Fibroblast of pulmonary artery (primary cell): ENCODE measurements around the gene TSPAN31.

Experiments used
- DNase-seq: peaks from one replicate; pipeline ENCODE4 v3.0.0-alpha.2; 2010; ENCODE audit warnings: low read depth
- H3K4me3 ChIP-seq: replicated peaks from 2 replicates; pipeline ENCODE4 v1.5.1; 2011; ENCODE audit warnings: low read depth, mild to moderate bottlenecking, control low read depth, low read length, moderate library complexity
- TF ChIP-seq, protein P1 (sequence below): IDR thresholded peaks from 2 replicates; pipeline ENCODE4 v1.5.1; 2011; ENCODE audit warnings: mild to moderate bottlenecking, control low read depth, low read length, inconsistent platforms; ENCODE audit errors: missing control alignments

The TSPAN31 gene

DNA sequence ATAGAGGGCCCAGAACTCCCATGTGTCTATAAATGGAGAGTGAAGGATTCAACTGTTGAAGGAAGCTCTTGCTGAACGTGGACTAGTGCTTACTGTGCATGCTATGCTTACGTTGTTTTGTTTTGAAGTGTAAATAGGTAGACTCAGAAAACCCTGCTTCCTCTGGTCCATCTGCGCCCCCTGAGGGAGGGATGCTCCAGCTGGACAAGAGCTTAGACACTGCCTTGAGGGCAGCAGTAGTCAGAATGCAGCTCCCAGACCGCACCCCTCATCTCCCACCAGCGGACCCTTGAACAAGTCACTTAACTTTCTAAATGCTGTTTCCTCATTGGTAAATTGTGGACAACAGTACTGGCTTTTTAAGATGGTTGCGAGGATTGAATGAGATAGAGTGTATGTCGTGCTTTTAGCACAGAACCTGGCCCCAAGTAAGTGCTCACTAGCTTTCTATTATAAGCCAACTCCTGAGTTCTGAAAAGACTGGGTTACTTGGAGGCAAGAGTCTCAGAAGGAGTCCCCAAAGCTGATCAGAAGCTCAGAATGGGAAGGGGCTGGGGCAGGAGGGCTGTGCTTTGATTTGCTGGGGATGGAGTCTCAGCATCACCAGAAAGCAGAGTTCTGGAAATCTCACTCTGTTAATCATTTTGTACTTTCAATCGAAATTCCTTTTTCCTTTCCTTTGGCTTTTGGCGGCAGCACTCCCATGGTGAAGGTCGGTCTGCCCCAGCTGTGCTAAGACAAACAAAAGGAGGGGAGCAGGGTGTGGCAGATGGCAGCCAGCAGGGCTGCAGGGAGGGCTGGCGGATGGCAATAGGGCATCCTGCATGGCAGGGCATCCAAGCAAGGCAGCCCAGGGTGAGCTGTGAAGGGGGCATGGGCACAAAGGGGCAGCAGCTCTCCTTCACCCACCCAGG lies 21.9 kb upstream of the TSPAN31 start:
- TF ChIP-seq, protein P1, sequence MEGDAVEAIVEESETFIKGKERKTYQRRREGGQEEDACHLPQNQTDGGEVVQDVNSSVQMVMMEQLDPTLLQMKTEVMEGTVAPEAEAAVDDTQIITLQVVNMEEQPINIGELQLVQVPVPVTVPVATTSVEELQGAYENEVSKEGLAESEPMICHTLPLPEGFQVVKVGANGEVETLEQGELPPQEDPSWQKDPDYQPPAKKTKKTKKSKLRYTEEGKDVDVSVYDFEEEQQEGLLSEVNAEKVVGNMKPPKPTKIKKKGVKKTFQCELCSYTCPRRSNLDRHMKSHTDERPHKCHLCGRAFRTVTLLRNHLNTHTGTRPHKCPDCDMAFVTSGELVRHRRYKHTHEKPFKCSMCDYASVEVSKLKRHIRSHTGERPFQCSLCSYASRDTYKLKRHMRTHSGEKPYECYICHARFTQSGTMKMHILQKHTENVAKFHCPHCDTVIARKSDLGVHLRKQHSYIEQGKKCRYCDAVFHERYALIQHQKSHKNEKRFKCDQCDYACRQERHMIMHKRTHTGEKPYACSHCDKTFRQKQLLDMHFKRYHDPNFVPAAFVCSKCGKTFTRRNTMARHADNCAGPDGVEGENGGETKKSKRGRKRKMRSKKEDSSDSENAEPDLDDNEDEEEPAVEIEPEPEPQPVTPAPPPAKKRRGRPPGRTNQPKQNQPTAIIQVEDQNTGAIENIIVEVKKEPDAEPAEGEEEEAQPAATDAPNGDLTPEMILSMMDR: no peak
- no peak for DNase-seq
- H3K4me3 ChIP-seq: no peak overlapping the region

DNA sequence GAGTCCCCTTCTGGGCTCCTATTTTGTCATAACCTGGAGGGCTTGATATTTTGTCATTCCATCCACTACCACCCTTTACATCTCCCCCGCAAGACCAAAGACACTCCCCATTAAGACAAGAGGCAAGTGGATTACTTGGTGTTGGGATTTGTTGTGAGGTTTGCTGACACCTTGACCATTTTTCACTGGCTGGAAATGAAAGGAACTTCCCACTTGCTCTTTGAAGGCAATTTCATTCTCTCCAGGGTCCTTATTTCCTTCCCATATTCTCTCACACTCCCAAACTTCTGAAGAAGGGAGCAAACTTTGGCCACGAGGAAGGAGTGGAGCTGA lies 21.2 kb upstream of the TSPAN31 start:
- TF ChIP-seq, protein P1: no peak
- H3K4me3 ChIP-seq: no peak overlapping the region
- no peak for DNase-seq

DNA sequence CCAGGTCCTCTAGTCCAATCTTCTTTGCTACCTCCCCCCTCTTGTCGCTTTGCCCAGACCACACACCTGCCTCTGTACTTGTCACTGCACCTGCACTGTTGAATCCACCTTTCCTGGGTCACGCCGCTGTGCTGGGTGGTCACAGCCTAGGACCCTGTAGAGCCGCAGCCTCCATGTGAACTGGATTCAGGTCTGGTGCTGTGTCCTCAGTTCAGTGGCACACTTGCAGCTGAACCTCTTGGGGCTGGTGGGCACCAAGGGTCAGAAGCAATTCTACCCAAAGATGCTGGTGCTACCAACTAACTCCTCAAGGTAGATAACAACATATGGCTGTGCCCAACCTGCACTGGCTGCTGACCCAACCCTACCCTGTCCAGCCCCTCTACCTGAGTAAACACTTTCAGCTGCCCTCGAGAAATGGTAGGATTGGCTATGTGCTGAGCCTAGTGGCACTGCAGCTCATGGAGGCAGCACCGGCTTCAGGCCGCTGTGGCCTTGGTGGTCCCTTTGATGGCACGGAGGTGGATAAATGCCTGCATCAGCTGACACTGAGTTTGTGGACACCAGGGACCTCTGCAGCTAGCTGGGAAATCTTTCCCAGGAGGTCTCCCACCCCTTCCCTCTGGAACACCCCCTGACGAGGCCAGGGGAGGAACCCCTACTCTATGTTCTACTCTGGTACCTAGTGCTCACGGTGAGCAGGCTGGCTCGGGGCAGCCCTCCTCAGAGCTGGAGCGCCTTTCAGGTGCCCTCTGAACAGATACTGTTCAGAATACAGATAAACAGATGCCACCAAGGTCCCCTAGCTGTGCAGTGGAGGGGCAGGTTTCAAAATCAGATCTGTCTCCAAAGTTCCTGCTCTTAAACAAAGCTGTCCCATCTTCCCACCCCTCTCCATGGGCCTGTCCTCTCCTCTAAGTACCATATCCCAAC lies 20.6 kb upstream of the TSPAN31 start:
- no peak overlapping the region for H3K4me3 ChIP-seq
- DNase-seq: no peak
- TF ChIP-seq, protein P1: no peak

DNA sequence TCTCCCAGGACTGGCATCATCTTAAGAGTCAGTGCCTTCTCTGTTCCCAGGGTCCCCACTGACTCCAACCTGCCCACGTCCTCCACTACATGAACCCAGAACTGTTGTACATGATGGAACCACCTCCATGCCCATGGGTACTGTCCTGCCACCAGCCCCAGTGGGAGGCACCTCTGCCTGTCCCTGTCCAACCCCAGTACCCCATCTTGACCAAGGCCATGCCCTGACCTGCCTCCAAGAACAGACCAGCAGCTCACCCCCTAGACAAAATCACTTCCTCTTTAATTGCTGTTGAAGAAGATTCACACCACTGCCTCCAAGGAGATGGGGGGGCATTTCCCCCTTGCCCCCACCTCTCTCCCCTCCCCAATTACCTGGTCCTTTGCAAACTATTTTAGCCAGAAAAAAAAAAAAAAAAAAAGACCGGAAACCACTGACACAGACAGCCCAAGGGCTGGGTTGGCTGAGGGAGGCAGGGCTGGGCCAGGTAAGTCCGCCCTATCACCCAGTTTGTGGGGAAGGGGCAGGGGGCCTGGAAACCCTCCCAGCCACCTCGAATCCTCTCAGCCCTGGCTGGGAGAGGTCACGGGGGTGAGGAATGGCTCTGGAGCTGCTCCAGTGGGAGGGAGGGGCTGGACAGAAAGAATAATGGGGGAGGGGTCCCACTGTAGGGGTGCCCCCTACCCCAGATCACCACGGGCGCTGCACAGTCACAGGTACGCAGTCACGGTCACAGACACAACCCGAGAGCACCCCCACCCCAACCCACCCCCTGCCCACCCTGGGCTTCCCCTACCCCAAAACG lies 19.7 kb upstream of the TSPAN31 start:
- H3K4me3 ChIP-seq: no peak overlapping the region
- TF ChIP-seq, protein P1: no peak
- DNase-seq: no peak

DNA sequence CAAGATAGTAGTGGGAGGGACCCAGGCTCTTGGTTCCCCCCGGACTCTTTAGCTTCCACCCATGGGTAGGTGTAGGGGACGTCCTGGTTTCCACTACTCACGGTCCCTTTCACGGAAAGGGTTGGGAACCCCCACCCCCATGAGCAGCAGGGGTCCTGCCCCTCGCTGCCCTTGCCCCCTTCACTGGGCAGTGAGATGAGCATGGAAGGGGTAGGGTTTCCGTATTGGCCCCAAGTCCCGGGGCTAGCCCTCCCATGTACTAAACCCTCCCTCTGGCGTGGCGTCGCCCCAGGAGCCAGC lies 19.0 kb upstream of the TSPAN31 start:
- DNase-seq: no peak
- TF ChIP-seq, protein P1: no peak
- H3K4me3 ChIP-seq: peak overlapping the region; percentile 83

DNA sequence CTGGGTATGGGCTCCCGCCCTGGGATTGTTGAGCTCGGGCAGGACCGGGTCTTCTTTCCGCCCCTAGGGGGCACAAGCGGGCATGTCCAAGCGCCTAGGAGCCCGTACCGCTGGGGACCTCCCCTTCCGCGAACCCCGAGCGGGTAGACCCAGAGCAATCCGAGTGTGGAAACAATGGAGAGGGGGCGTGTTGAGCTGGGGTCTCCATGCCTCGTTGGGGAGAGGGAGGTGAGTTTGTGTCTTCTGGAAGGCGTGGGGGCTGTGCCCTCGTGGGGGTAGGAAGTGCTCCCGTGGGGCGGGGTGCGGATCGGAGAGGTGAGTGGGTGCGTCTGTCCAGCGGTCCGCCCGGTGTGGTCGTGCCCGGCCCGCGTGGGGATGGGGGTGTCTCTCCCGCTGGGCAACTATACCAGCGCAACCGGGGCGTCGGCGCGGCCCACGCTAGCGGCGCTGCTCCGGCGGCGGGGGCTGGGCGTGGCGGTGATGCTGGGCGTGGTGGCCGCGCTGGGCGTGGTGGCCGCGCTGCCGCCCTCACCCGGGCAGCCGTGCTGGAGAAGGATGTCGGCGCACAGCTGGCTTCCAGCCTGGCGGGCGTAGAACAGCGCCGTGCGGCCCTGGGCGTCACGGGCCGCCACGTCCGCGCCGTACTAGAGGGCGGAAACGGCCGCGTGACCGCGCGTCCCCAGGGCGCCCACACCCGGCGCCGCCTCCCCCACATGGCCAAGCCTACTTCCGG lies 18.5 kb upstream of the TSPAN31 start:
- peak; percentile 80 for DNase-seq
- TF ChIP-seq, protein P1: peak; percentile 81
- H3K4me3 ChIP-seq: peak overlapping the region; percentile 83
